ENCODE data around the gene CDH6. TPM values are rescaled to one million over a fixed set of nuclear protein-coding genes. Genes with fewer than 3 reads are reported as not detected.

CDH6 gene
- total and polyA plus RNA-seq, 4 experiments from 2014 or later = not detected

DNA sequence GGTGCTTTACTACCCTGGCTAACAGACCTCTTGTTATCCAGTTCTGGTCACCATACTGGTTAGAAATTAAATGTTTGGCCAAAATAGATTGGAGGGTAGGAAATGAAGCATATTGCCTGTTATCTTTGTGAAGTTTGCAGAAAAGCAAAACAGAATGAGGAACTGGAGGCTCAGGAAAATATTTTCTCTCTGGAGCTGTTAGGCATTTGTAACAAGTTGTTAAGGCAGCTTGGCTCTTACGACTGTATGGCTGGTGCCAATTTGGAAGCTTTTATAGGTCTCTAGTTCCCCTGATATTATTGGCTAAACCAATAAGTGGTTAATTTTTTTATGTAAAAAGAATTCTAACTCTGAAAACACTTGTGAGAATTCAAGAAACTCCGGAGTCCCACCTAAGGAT, 35.8 kb downstream of the CDH6 start:
- Mint-ChIP-seq H3K4me1 (no peaks in the 10 kb centered on the region), H3K36me3 (no peaks in the 10 kb centered on the region), H3K27me3 (peaks cover 0 to 3% of the 10 kb centered on the region in 2 donors), H3K4me3 (no peak overlapping the region), H3K9me3 (peaks cover 0 to 5% (median 3%) of the 10 kb centered on the region in 8 donors), H3K27ac (no peak overlapping the region)
- ChIA-PET POLR2A (ENCODE audit: partially characterized antibody) (no interaction called here), CTCF (ENCODE audit: partially characterized antibody) (no interaction called here)
- Histone ChIP-seq H3K4me3 (ENCODE audit: low read length in 2 of 2) (no peak overlapping the region), H3K9me3 (ENCODE audit: control insufficient read depth in 1 of 2, low read length in 2 of 2) (no peaks in the 10 kb centered on the region), H3K36me3 (ENCODE audit: insufficient read depth, low read length) (no peaks in the 10 kb centered on the region), H3K27ac (ENCODE audit: low read depth, low read length) (no peak overlapping the region), H3K4me1 (ENCODE audit: insufficient read depth, low read length) (no peaks in the 10 kb centered on the region), H3K27me3 (ENCODE audit: insufficient read depth, low read length) (no peaks in the 10 kb centered on the region)
- no peak for DNase-seq
- intact Hi-C loops (cut with micrococcal nuclease) = no loop called here

DNA sequence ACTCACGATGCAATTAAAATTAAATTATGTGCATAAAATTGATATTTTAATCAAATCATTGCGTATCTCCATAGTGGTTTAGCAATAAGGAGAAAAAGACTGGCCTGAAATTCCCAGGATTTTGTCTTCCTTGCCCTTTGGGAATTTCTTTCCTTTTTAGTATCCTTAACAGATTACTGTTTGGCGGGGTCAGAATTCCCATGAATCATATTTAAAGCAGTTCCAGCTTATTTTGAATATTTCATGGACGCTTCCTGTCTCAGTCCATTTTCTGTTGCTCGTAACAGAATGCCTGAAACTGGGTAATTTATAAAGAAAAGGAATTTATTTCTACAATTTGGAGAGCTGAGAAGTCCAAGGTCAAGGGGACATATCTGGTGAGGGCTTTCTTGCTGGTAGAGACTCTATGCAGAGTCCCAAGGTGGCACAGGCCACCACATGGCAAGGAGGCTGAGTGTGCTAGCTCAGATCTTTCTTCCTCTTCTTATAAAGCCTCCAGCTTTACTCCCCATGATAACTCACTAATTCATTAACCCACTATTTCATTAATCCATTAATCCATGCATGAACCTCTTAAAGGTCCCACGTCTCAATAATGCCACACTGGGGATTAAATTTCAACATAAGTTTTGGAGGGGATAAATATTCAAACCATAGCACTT, 37.8 kb downstream of the CDH6 start:
- H3K4me3 ChIP-seq (ENCODE audit: low read length in 2 of 2) = no peak overlapping the region
- no peak overlapping the region for H3K27ac Mint-ChIP-seq
- H3K36me3 ChIP-seq (ENCODE audit: insufficient read depth, low read length) = no peaks in the 10 kb centered on the region
- CTCF ChIA-PET (ENCODE audit: partially characterized antibody) = interaction anchor here (0.8 to 2.2 kb wide), 2 partner anchors 10 to 15 kb away, joined by 3 to 7 read pairs; no protein-coding TSS in a partner anchor
- peaks cover 0 to 3% of the 10 kb centered on the region in 2 donors for H3K27me3 Mint-ChIP-seq
- no peaks in the 10 kb centered on the region for H3K4me1 Mint-ChIP-seq
- POLR2A ChIA-PET (ENCODE audit: partially characterized antibody) = no interaction called here
- H3K4me3 Mint-ChIP-seq = no peak overlapping the region
- DNase-seq = no peak
- H3K27ac ChIP-seq (ENCODE audit: low read depth, low read length) = no peak overlapping the region
- H3K9me3 Mint-ChIP-seq = peaks cover 0 to 5% (median 1%) of the 10 kb centered on the region in 8 donors
- intact Hi-C loops (cut with micrococcal nuclease) = no loop called here
- no peaks in the 10 kb centered on the region for H3K4me1 ChIP-seq (ENCODE audit: insufficient read depth, low read length)
- no peaks in the 10 kb centered on the region for H3K27me3 ChIP-seq (ENCODE audit: insufficient read depth, low read length)
- no peaks in the 10 kb centered on the region for H3K36me3 Mint-ChIP-seq
- H3K9me3 ChIP-seq (ENCODE audit: control insufficient read depth in 1 of 2, low read length in 2 of 2) = no peaks in the 10 kb centered on the region

DNA sequence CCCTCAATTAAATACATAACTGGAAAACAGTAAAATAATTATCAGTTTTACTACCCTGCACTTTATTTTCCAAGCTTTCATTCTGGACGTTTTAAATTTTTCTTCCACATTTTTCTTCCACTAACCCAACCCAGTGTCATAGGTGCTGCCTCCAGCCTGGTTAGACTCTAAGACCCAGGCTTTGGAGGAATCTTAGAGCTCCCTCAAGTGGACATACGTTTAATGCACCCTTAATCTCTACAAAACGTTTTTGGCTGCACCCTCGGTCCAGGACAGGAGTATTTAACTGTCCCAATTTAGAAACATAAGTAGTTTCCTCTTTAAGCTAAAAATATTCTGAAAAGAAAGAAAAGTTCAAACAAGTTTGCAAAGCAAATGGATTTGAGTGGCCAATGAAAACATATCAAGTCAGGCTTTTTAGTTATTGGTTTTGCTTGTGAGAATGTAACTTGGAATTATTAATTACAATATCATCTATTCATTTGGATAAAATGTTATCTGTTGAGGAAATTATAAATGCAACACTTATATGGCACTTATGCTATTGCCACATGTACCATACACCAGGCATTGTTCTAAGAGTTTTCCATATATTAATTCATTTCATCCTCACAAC, 38.9 kb downstream of the CDH6 start:
- H3K36me3 Mint-ChIP-seq = no peaks in the 10 kb centered on the region
- no peak for DNase-seq
- Histone ChIP-seq H3K27ac (ENCODE audit: low read depth, low read length) (no peak overlapping the region), H3K36me3 (ENCODE audit: insufficient read depth, low read length) (no peaks in the 10 kb centered on the region), H3K27me3 (ENCODE audit: insufficient read depth, low read length) (no peaks in the 10 kb centered on the region), H3K4me3 (ENCODE audit: low read length in 2 of 2) (no peak overlapping the region), H3K9me3 (ENCODE audit: control insufficient read depth in 1 of 2, low read length in 2 of 2) (no peaks in the 10 kb centered on the region), H3K4me1 (ENCODE audit: insufficient read depth, low read length) (no peaks in the 10 kb centered on the region)
- peaks cover 2 to 3% of the 10 kb centered on the region in 2 donors for H3K27me3 Mint-ChIP-seq
- ChIA-PET CTCF (ENCODE audit: partially characterized antibody) (interaction anchor here (0.8 to 2.2 kb wide), 3 partner anchors 9 to 44 kb away, joined by 3 to 7 read pairs (median 3); no protein-coding TSS in a partner anchor), POLR2A (ENCODE audit: partially characterized antibody) (no interaction called here)
- no peaks in the 10 kb centered on the region for H3K4me1 Mint-ChIP-seq
- H3K4me3 Mint-ChIP-seq = no peak overlapping the region
- intact Hi-C loops (cut with micrococcal nuclease) = no loop called here
- peaks cover 0 to 4% (median 1%) of the 10 kb centered on the region in 8 donors for H3K9me3 Mint-ChIP-seq
- no peak overlapping the region for H3K27ac Mint-ChIP-seq

DNA sequence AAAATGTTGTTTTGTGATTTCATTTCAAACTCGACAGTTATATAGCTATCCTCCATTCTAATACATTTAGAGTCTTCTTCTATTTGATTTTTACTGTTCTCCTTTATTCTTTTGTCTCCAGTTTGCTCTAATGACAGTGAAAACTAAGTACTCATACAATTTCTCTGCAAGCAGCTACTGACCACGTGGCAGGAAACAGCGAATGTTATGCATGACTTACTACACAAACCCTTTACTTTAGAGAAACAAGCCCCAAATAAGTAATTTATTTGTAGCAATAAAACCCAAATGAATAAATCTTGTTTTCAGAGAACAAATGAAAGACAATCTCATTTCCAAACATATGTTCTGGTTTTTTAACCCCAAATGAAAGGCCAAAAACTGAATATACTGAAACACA, 41.9 kb downstream of the CDH6 start:
- Mint-ChIP-seq H3K27ac (no peak overlapping the region), H3K9me3 (peaks cover 0 to 4% (median 0%) of the 10 kb centered on the region in 8 donors), H3K36me3 (no peaks in the 10 kb centered on the region), H3K4me1 (no peaks in the 10 kb centered on the region), H3K4me3 (no peak overlapping the region), H3K27me3 (peaks cover 0 to 2% of the 10 kb centered on the region in 2 donors)
- Histone ChIP-seq H3K9me3 (ENCODE audit: control insufficient read depth in 1 of 2, low read length in 2 of 2) (no peaks in the 10 kb centered on the region), H3K4me1 (ENCODE audit: insufficient read depth, low read length) (no peaks in the 10 kb centered on the region), H3K36me3 (ENCODE audit: insufficient read depth, low read length) (no peaks in the 10 kb centered on the region), H3K27ac (ENCODE audit: low read depth, low read length) (no peak overlapping the region), H3K4me3 (ENCODE audit: low read length in 2 of 2) (no peak overlapping the region), H3K27me3 (ENCODE audit: insufficient read depth, low read length) (no peaks in the 10 kb centered on the region)
- POLR2A ChIA-PET (ENCODE audit: partially characterized antibody) = no interaction called here
- no peak for DNase-seq
- CTCF ChIA-PET (ENCODE audit: partially characterized antibody) = no interaction called here
- intact Hi-C loops (cut with micrococcal nuclease) = no loop called here

GRCh38 chr5:31236339-31236738, 42.9 kb downstream of the CDH6 start:
- Histone ChIP-seq H3K36me3 (ENCODE audit: insufficient read depth, low read length) (no peaks in the 10 kb centered on the region), H3K4me3 (ENCODE audit: low read length in 2 of 2) (no peak overlapping the region), H3K4me1 (ENCODE audit: insufficient read depth, low read length) (no peaks in the 10 kb centered on the region), H3K9me3 (ENCODE audit: control insufficient read depth in 1 of 2, low read length in 2 of 2) (no peaks in the 10 kb centered on the region), H3K27ac (ENCODE audit: low read depth, low read length) (no peak overlapping the region), H3K27me3 (ENCODE audit: insufficient read depth, low read length) (no peaks in the 10 kb centered on the region)
- H3K27ac Mint-ChIP-seq = no peak overlapping the region
- H3K4me1 Mint-ChIP-seq = no peaks in the 10 kb centered on the region
- H3K4me3 Mint-ChIP-seq = no peak overlapping the region
- H3K9me3 Mint-ChIP-seq = peaks cover 0 to 4% (median 0%) of the 10 kb centered on the region in 8 donors
- peaks cover 0 to 3% of the 10 kb centered on the region in 2 donors for H3K27me3 Mint-ChIP-seq
- ChIA-PET CTCF (ENCODE audit: partially characterized antibody) (no interaction called here), POLR2A (ENCODE audit: partially characterized antibody) (no interaction called here)
- H3K36me3 Mint-ChIP-seq = no peaks in the 10 kb centered on the region
- intact Hi-C loops (cut with micrococcal nuclease) = no loop called here
- no peak for DNase-seq

- H3K27ac Mint-ChIP-seq = no peak overlapping the region
- H3K4me1 ChIP-seq (ENCODE audit: insufficient read depth, low read length) = no peaks in the 10 kb centered on the region
- H3K4me3 Mint-ChIP-seq = no peak overlapping the region
- no peak for DNase-seq
- H3K36me3 Mint-ChIP-seq = no peaks in the 10 kb centered on the region
- no peaks in the 10 kb centered on the region for H3K27me3 ChIP-seq (ENCODE audit: insufficient read depth, low read length)
- no peaks in the 10 kb centered on the region for H3K9me3 ChIP-seq (ENCODE audit: control insufficient read depth in 1 of 2, low read length in 2 of 2)
- ChIA-PET POLR2A (ENCODE audit: partially characterized antibody) (no interaction called here), CTCF (ENCODE audit: partially characterized antibody) (no interaction called here)
- H3K27me3 Mint-ChIP-seq = peaks cover 0 to 3% of the 10 kb centered on the region in 2 donors
- H3K36me3 ChIP-seq (ENCODE audit: insufficient read depth, low read length) = no peaks in the 10 kb centered on the region
- H3K4me3 ChIP-seq (ENCODE audit: low read length in 2 of 2) = no peak overlapping the region
- H3K27ac ChIP-seq (ENCODE audit: low read depth, low read length) = no peak overlapping the region
- no peaks in the 10 kb centered on the region for H3K4me1 Mint-ChIP-seq
- intact Hi-C loops (cut with micrococcal nuclease) = no loop called here
- H3K9me3 Mint-ChIP-seq = peaks cover 0 to 4% (median 0%) of the 10 kb centered on the region in 8 donors
Measured at GRCh38 chr5:31237174-31237573, 43.7 kb downstream of the CDH6 start.

GRCh38 chr5:31238497-31238896, 45.0 kb downstream of the CDH6 start:
- no peak overlapping the region for H3K4me3 ChIP-seq (ENCODE audit: low read length in 2 of 2)
- CTCF ChIA-PET (ENCODE audit: partially characterized antibody) = no interaction called here
- Mint-ChIP-seq H3K4me3 (no peak overlapping the region), H3K36me3 (no peaks in the 10 kb centered on the region), H3K4me1 (no peaks in the 10 kb centered on the region), H3K9me3 (peaks cover 0 to 4% (median 0%) of the 10 kb centered on the region in 8 donors), H3K27me3 (peaks cover 0 to 3% of the 10 kb centered on the region in 2 donors), H3K27ac (no peak overlapping the region)
- POLR2A ChIA-PET (ENCODE audit: partially characterized antibody) = no interaction called here
- H3K36me3 ChIP-seq (ENCODE audit: insufficient read depth, low read length) = no peaks in the 10 kb centered on the region
- intact Hi-C loops (cut with micrococcal nuclease) = no loop called here
- no peak overlapping the region for H3K27ac ChIP-seq (ENCODE audit: low read depth, low read length)
- H3K4me1 ChIP-seq (ENCODE audit: insufficient read depth, low read length) = no peaks in the 10 kb centered on the region
- H3K9me3 ChIP-seq (ENCODE audit: control insufficient read depth in 1 of 2, low read length in 2 of 2) = no peaks in the 10 kb centered on the region
- no peak for DNase-seq
- no peaks in the 10 kb centered on the region for H3K27me3 ChIP-seq (ENCODE audit: insufficient read depth, low read length)
